ENCODE data around the gene GPLD1.

- no peak for TF ChIP-seq SP1 (IDR thresholded peaks at IDR 0.05)
- no peak for TF ChIP-seq NFRKB (IDR thresholded peaks at IDR 0.05)
- no peak for TF ChIP-seq FOXM1 (IDR thresholded peaks at IDR 0.05; ENCODE audit: borderline replicate concordance)
- no peak for TF ChIP-seq BHLHE40 (IDR thresholded peaks at IDR 0.05; ENCODE audit: borderline replicate concordance)
- no peak for TF ChIP-seq FOXA1 (IDR thresholded peaks at IDR 0.05)
- TF ChIP-seq, protein P1, sequence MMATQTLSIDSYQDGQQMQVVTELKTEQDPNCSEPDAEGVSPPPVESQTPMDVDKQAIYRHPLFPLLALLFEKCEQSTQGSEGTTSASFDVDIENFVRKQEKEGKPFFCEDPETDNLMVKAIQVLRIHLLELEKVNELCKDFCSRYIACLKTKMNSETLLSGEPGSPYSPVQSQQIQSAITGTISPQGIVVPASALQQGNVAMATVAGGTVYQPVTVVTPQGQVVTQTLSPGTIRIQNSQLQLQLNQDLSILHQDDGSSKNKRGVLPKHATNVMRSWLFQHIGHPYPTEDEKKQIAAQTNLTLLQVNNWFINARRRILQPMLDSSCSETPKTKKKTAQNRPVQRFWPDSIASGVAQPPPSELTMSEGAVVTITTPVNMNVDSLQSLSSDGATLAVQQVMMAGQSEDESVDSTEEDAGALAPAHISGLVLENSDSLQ (IDR thresholded peaks at IDR 0.05), result no peak
- no peak for TF ChIP-seq CTBP1 (IDR thresholded peaks at IDR 0.05; ENCODE audit: borderline replicate concordance)
- TF ChIP-seq ARNT (IDR thresholded peaks at IDR 0.05), result no peak
- no peak for TF ChIP-seq LEF1 (IDR thresholded peaks at IDR 0.05; ENCODE audit: borderline replicate concordance)
- no peak for TF ChIP-seq TARDBP (IDR thresholded peaks at IDR 0.05)
These were observed 85.9 kb downstream of the GPLD1 start for GRCh38 chr6:24403501-24403824.
